GM12878 (cell line): ENCODE results near the gene SSBP2.

Experiments
- BACH1 ChIP-seq: fragments of 450-650 bp; IDR thresholded peaks from 2 replicates; pipeline ENCODE4 v1.6.1; 2017; ENCODE audit warnings: mild to moderate bottlenecking, borderline replicate concordance
- CHD1 ChIP-seq: IDR thresholded peaks from 2 replicates; pipeline ENCODE4 v1.6.1; 2012; ENCODE audit warnings: low read depth, low read length, improper control_type of control experiment
- MTA2 ChIP-seq: fragments of 450-650 bp; IDR thresholded peaks from 2 replicates; pipeline ENCODE4 v1.6.1; 2016; ENCODE audit warnings: low read depth, mild to moderate bottlenecking, moderate library complexity
- NFIC ChIP-seq: IDR thresholded peaks from 2 replicates; pipeline ENCODE4 v1.6.1; 2012; ENCODE audit warnings: low read depth, mild to moderate bottlenecking, inconsistent platforms, low read length, moderate library complexity
- POLR2A ChIP-seq: IDR thresholded peaks from 2 replicates; pipeline ENCODE4 v1.6.1; 2011; ENCODE audit warnings: low read depth, mild to moderate bottlenecking, low read length
- RAD21 ChIP-seq: IDR thresholded peaks from 2 replicates; pipeline ENCODE4 v1.6.1; 2011; ENCODE audit warnings: mild to moderate bottlenecking, low read depth, low read length, moderate library complexity; ENCODE audit not compliant: insufficient read depth
- STAT3 ChIP-seq: IDR thresholded peaks from 2 replicates; pipeline ENCODE4 v1.6.1; 2011; ENCODE audit warnings: low read depth, low read length, improper control_type of control experiment
- ZBED1 ChIP-seq: IDR thresholded peaks from 2 replicates; pipeline ENCODE4 v1.6.1; 2016; ENCODE audit warnings: borderline replicate concordance
- TF ChIP-seq, protein P1 (sequence below), 3 experiments: IDR thresholded peaks in 2 of 3; conservative IDR thresholded peaks in 1 of 3; 2 replicates each; pipeline ENCODE4 v1.5.1; 2011; ENCODE audit warnings: low read depth in 3 of 3, low read length in 3 of 3, mild to moderate bottlenecking in 3 of 3, control low read depth in 2 of 3, moderate library complexity in 2 of 3, inconsistent platforms in 1 of 3, mixed read lengths in 1 of 3; ENCODE audit not compliant: control insufficient read depth in 2 of 3, insufficient read depth in 1 of 3; ENCODE audit errors: extremely low read depth in 1 of 3
- TF ChIP-seq, protein P2 (sequence below): IDR thresholded peaks from 2 replicates; pipeline ENCODE4 v1.6.1; 2011; ENCODE audit warnings: mild to moderate bottlenecking, low read depth, low read length, moderate library complexity; ENCODE audit not compliant: insufficient replicate concordance
- TF ChIP-seq, protein P3 (sequence below): IDR thresholded peaks from 2 replicates; pipeline ENCODE4 v1.6.1; 2011; ENCODE audit warnings: borderline replicate concordance, low read depth, mild to moderate bottlenecking, moderate library complexity, low read length; ENCODE audit not compliant: insufficient read depth, poor library complexity, severe bottlenecking

DNA sequence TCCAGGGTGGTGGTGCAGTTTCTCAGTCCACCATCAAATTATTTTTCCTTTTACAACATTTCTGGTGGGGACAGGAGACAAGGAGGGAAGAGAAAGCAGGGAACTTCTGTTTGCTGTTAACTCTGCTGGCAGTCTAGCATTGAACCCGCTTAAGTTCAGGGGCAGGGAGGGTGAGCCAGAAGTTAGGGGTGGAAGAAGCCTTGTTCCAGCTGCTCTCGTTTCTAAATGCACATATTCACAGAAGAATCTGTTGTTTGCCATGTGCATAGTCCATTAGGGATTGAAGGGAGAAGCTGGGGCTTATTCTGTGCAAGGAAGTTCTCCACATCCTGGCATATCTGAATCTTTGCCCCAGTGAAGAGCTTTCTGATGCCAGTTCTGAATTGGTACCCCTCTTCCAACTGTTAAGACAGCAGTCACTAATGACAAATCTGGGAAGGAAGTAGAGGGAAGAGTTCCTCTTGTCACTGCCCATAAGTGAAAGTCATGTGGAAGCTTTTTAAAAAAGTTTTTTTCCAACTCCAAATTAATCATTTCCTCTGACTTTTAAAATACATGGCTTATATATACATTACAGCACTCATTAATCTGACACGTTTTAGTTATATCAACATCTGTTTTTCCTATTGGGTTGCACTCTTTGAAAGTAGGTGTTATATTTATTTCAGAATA lies 324.4 kb downstream of the SSBP2 start:
- TF ChIP-seq, protein P1, sequence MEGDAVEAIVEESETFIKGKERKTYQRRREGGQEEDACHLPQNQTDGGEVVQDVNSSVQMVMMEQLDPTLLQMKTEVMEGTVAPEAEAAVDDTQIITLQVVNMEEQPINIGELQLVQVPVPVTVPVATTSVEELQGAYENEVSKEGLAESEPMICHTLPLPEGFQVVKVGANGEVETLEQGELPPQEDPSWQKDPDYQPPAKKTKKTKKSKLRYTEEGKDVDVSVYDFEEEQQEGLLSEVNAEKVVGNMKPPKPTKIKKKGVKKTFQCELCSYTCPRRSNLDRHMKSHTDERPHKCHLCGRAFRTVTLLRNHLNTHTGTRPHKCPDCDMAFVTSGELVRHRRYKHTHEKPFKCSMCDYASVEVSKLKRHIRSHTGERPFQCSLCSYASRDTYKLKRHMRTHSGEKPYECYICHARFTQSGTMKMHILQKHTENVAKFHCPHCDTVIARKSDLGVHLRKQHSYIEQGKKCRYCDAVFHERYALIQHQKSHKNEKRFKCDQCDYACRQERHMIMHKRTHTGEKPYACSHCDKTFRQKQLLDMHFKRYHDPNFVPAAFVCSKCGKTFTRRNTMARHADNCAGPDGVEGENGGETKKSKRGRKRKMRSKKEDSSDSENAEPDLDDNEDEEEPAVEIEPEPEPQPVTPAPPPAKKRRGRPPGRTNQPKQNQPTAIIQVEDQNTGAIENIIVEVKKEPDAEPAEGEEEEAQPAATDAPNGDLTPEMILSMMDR (IDR thresholded peaks at IDR 0.05 in 2 of 3, conservative IDR thresholded peaks at IDR 0.05 in 1 of 3; ENCODE audit: control insufficient read depth in 2 of 3, extremely low read depth in 1 of 3, insufficient read depth in 1 of 3, low read depth in 3 of 3, low read length in 3 of 3) = no peak
- TF ChIP-seq POLR2A (no peak), BACH1 (no peak), STAT3 (no peak), CHD1 (no peak), ZBED1 (no peak), RAD21 (no peak), NFIC (no peak), MTA2 (no peak)
- TF ChIP-seq, protein P2, sequence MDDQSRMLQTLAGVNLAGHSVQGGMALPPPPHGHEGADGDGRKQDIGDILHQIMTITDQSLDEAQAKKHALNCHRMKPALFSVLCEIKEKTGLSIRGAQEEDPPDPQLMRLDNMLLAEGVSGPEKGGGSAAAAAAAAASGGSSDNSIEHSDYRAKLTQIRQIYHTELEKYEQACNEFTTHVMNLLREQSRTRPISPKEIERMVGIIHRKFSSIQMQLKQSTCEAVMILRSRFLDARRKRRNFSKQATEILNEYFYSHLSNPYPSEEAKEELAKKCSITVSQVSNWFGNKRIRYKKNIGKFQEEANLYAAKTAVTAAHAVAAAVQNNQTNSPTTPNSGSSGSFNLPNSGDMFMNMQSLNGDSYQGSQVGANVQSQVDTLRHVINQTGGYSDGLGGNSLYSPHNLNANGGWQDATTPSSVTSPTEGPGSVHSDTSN = no peak
- TF ChIP-seq, protein P3, sequence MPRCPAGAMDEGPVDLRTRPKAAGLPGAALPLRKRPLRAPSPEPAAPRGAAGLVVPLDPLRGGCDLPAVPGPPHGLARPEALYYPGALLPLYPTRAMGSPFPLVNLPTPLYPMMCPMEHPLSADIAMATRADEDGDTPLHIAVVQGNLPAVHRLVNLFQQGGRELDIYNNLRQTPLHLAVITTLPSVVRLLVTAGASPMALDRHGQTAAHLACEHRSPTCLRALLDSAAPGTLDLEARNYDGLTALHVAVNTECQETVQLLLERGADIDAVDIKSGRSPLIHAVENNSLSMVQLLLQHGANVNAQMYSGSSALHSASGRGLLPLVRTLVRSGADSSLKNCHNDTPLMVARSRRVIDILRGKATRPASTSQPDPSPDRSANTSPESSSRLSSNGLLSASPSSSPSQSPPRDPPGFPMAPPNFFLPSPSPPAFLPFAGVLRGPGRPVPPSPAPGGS = no peak
